SHP77 (cell line): ENCODE measurements around the gene CRYM.
"Not testable (repeated sequence)": the region's sequence is repeated elsewhere in the genome, so short reads cannot be mapped to it uniquely, and the experiment has no call there.

Experiments
- DNase-seq, 2 experiments: peaks; one replicate each; lab custom pipeline; 2025; lab: John Stamatoyannopoulos, UW

The CRYM gene

DNA sequence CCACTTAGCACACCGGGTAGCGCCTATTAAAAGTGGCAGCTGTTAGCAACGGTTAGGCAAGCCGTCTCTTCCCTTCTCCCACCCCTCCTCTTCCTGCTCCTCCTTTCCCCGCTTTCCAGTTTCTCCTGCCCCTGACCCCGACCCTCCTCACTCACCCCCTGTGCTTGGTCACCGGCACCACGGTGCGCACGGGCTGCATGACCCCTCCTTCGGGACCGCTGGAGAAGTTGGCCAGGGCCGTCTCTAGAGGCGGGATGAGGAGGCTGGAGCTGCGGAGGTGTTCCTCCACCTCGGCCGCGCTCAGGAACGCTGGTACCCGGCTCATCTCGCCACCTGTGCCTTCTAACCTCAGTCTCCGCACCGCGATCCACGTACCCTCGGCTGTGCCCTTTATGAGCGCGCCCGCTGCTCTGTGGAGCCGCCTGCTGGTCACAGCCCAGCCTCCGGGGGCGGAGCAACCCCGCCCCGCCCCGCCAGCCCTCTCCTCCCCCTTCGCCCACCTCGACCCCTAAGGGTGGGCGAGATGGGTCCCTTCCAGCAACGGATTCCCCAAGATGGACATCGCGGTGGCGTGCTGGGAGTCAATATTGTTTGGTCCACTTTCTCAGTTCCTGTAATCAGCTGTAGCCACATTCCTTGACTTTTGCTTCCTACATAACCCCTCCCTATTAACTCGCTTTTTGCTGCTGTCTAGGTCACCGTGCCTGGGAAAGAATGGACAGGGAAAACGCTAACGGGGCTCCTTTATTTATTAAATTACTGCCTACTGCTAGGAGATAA, at the start of gene CRYM:
Gene CRYM (minus strand): TSS at position 364 of the 780 bp plus-strand sequence. CDS start 39 bp downstream, at position 325.
- no peak for DNase-seq

GRCh38 chr16:21327046-21327445, 49.0 kb upstream of the CRYM start:
- no peak for DNase-seq

DNA sequence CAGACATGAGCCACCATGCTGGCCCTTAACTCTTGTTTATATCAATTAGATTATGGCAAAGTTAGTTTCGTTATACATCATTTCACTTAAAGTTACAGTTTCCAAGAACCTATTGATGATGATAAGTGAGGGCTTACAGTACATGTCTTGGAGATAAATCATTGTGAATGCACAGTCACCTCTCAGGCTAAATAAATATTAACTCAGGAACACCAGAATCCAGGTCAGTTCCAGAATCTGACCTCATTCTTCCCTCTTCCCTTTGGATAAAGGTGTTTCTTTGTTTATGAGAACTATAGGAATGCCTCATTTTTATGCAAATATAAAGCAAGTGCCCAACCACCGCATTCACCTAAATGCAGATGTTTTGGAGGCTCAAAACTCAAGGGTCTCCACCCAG, 48.4 kb upstream of the CRYM start:
- no peak for DNase-seq

- no peak for DNase-seq
These were observed 46.2 kb upstream of the CRYM start for GRCh38 chr16:21324267-21324666.

- not testable (repeated sequence) for DNase-seq
These were observed 44.2 kb upstream of the CRYM start for GRCh38 chr16:21322251-21322650.

GRCh38 chr16:21321736-21322135, 43.6 kb upstream of the CRYM start:
- DNase-seq = no peak

GRCh38 chr16:21314339-21314738, 36.2 kb upstream of the CRYM start:
- no peak for DNase-seq

DNA sequence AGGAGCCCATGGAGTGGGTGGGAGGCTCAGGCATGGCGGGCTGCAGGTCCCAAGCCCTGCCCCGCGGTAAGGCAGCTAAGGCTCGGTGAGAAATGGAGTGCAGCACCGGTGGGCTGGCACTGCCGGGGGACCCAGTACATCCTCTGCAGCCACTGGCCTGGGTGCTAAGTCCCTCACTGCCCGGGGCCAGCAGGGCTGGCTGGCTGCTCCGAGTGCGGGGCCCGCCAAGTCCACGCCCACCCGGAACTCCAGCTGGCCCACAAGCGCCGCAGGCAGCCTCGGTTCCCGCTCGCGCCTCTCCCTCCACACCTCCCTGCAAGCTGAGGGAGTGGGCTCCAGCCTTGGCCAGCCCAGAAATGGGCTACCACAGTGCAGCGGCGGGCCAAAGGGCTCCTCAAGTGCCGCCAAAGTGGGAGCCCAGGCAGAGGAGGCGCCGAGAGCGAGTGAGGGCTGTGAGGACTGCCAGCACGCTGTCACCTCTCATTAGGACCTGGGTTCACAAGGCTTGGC, 34.8 kb upstream of the CRYM start:
- DNase-seq = not testable (repeated sequence)

GRCh38 chr16:21312046-21312445, 34.0 kb upstream of the CRYM start:
- DNase-seq = not testable (repeated sequence)

GRCh38 chr16:21306712-21307111, 28.6 kb upstream of the CRYM start:
- not testable (repeated sequence) for DNase-seq

- no peak for DNase-seq
These were observed 24.9 kb upstream of the CRYM start for GRCh38 chr16:21302898-21303528.

DNA sequence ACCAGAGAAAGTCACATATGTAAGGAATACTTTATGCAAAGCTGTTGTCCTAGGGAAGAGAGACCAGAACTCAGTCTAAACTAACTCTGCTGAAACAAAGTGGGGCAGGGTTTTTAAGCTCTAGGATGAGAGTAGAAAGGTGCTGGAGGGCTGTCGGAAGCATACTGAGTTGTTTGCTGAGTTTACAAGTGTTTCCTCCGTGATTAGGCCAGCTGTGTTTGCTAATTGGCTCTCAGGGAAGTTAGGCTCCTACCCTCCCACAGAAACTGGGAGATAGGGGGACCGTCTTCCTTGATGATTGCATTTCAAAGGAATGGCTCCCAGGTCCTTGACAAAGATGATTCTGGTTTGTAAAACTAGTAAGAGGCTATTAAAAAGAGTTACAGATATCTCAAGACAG, 24.4 kb upstream of the CRYM start:
- peak in 1 of 2 experiments; percentile 7 for DNase-seq

- no peak for DNase-seq
These were observed 23.8 kb upstream of the CRYM start for GRCh38 chr16:21301895-21302291.

GRCh38 chr16:21301168-21301894, 23.2 kb upstream of the CRYM start:
- peak; percentile 69 to 77 for DNase-seq

DNA sequence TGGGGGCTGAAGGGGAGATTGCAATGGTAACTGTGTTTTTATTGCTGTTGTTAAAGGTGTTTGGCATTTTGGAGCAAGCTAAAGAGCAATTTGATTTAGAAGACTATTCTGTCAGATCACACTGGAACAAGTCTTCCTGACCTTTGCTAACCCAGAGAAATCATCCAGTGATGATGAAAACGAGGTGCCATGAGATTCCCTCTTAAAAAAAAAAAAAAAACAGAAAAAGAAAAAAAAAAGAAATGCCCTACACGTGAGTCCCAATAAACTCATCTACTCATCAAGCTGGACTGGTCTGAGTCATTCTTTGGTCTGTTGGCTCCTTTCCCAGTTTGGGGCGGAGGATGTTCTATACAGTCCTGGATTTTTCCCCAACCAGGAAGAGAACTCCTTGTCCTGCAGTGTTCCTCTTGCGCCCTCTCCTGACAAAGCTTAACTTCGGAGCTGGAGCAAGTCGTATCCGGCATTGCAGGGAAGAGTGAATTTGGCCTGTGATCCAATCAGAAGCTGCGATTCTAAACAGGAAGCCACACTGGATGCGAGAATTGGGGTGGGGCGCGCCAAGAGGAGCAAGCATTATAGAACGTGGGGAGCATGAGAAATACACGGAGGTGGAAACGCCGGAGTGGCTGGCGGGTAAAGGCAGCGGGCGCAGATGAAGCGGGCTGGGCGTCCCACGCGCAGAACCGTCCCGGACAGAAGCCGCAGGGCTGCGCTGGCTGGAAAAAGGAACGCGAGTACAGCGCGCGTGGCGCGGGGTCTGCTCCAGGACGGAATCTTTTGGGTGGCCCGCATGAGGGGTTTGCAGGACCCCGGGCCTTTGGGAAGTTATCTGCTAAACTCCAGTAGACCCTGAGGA, 22.4 kb upstream of the CRYM start:
- peak; percentile 97 to 99 for DNase-seq

DNA sequence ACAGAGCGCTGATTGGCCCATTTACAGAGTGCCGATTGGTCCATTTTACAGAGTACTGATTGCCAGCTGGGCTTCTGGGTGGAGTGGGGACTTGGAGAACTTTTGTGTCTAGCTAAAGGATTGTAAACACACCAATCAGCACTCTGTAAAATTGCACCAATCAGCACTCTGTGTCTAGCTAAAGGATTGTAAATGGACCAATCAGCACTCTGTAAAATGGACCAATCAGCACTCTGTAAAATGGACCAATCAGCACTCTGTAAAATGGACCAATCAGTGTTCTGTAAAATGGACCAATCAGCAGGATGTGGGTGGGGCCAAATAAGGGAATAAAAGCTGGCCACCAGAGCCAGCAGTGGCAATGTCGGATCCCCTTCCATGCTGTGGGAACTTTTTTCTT, 11.7 kb upstream of the CRYM start:
- DNase-seq = not testable (repeated sequence)

- DNase-seq = no peak
These were observed 7.2 kb upstream of the CRYM start for GRCh38 chr16:21285314-21285713.

GRCh38 chr16:21284414-21284813, 6.3 kb upstream of the CRYM start:
- DNase-seq = no peak

DNA sequence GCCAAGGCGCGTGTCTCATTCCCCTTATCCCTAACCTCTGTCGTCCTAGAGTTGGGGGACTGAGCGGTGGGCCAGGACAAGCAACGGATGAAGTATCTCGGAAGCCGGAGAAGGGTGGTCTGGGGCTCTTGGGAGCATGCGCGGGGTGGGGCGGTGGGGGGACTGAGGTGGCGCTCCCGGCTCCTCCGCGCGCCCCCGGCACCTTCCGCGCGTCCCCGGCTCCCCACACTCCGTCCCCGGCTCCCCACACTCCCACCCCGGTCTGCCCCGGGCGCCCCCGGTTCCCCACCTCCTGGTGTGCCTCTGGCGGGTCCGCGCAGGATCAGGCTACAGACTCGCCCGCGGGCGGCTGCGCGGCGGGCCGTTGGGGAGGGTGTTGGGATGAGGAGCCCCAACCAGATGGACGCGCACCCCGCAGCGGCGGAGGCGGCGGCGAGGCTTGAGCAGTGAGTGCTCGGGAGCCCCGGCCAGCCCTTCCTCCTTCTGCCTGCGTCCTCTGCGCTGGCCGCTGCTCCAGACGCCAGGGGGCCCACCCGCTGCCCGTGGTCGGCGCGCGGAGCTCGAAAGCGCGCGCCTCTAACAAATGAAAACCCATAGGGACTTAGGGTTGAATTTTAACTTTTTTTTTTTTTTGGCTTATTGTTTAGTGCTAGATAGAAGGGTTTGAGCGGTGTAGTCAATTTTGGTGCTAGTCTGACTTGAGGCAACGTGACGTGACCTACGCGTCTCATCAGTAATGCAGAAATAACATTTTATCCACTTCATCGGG, 5.6 kb upstream of the CRYM start:
- DNase-seq = no peak

DNA sequence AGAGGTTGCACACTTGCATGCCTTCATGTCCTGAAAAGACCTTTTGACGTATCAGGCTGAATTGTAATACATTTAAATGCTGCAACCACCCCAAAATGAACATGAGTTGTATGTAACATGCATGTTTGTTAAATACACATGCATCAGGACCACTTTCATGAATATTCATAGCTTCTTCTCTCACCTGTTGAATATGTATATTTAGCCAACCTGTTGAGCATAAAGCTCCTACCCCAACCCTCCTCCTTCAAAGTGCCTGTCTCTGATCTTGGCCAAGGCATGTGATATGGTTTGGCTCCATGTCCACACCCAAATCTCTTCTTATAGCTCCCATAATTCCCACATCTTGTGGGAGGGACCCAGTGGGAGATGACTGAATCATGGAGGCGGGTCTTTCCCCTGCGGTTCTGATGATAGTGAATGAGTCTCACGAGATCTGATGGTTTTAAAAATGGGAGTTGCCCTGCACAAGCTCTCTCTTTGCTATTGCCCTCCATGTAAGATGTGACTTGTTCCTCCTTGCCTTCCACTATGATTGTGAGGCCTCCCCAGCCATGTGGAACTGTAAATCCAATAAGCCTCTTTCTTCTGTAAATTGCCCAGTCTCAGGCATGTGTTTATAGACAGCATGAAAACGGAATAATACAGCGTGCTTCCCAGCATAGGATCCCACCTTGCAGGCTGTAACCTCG, 3.8 kb upstream of the CRYM start:
- no peak for DNase-seq
